Measurements from ENCODE around the gene KLHL11. TPM values are rescaled to one million over a fixed set of nuclear protein-coding genes. Genes with fewer than 3 reads are reported as not detected.

Gene KLHL11
- 6.8 TPM for total RNA-seq

- peak; percentile 91 for ATAC-seq
These were observed at the start of gene KLHL11 for GRCh38 chr17:41864836-41865595. Gene KLHL11 (minus strand): TSS chr17:41865423. CDS start chr17:41865370, 53 bp downstream.

GRCh38 chr17:41915020-41915419, 49.8 kb upstream of the KLHL11 start:
- no peak for ATAC-seq

GRCh38 chr17:41914358-41914766, 49.1 kb upstream of the KLHL11 start:
- ATAC-seq = no peak

GRCh38 chr17:41913798-41914197, 48.6 kb upstream of the KLHL11 start:
- no peak for ATAC-seq

GRCh38 chr17:41912925-41913324, 47.7 kb upstream of the KLHL11 start:
- no peak for ATAC-seq

GRCh38 chr17:41910701-41911391, 45.6 kb upstream of the KLHL11 start:
- ATAC-seq = no peak

- ATAC-seq = no peak
These were observed 43.9 kb upstream of the KLHL11 start for GRCh38 chr17:41909088-41909487.

- no peak for ATAC-seq
These were observed 42.7 kb upstream of the KLHL11 start for GRCh38 chr17:41907633-41908539.

- ATAC-seq = no peak
These were observed 41.9 kb upstream of the KLHL11 start for GRCh38 chr17:41907185-41907556.

- no peak for ATAC-seq
These were observed 41.4 kb upstream of the KLHL11 start for GRCh38 chr17:41906465-41907184.

- ATAC-seq = no peak
These were observed 39.9 kb upstream of the KLHL11 start for GRCh38 chr17:41905172-41905571.

GRCh38 chr17:41904242-41904841, 39.1 kb upstream of the KLHL11 start:
- no peak for ATAC-seq

- ATAC-seq = no peak
These were observed 36.4 kb upstream of the KLHL11 start for GRCh38 chr17:41901646-41902045.

GRCh38 chr17:41896726-41897125, 31.5 kb upstream of the KLHL11 start:
- ATAC-seq = no peak

- no peak for ATAC-seq
These were observed 30.4 kb upstream of the KLHL11 start for GRCh38 chr17:41895617-41896016.

- no peak for ATAC-seq
These were observed 29.6 kb upstream of the KLHL11 start for GRCh38 chr17:41894791-41895331.

- no peak for ATAC-seq
These were observed 28.2 kb upstream of the KLHL11 start for GRCh38 chr17:41893384-41893783.

GRCh38 chr17:41892021-41892376, 26.8 kb upstream of the KLHL11 start:
- ATAC-seq = no peak

- ATAC-seq = no peak
These were observed 26.2 kb upstream of the KLHL11 start for GRCh38 chr17:41891135-41892020.

GRCh38 chr17:41888332-41888965, 23.2 kb upstream of the KLHL11 start:
- no peak for ATAC-seq
